NB4 (cell line): ENCODE results near the gene CALML6.

ENCODE experiments used
- CTCF ChIP-seq: IDR thresholded peaks from one replicate; pipeline ENCODE4 v1.5.1; 2012; ENCODE audit warnings: low read depth, low read length
- MAX ChIP-seq: IDR thresholded peaks from 2 replicates; pipeline ENCODE4 v1.6.1; 2011; ENCODE audit warnings: low read depth, low read length

- TF ChIP-seq CTCF (no peak), MAX (no peak)
Observed at GRCh38 chr1:1937549-1938275, 22.7 kb downstream of the CALML6 start.
